Mesangial cell (primary cell): ENCODE results near the gene PRKCD. TPM values are rescaled to one million over a fixed set of nuclear protein-coding genes. Genes with fewer than 3 reads are reported as not detected.

Experiments used
- total RNA-seq: library from RNA; depleted of rRNA; stranded (reverse); fragments of >200 nt; gene quantifications from 2 replicates; pipeline ENCODE4 v1.2.3, GENCODE V29; 2015

The PRKCD gene
- 8.2 and 9.9 TPM in 2 replicates for total RNA-seq

DNA sequence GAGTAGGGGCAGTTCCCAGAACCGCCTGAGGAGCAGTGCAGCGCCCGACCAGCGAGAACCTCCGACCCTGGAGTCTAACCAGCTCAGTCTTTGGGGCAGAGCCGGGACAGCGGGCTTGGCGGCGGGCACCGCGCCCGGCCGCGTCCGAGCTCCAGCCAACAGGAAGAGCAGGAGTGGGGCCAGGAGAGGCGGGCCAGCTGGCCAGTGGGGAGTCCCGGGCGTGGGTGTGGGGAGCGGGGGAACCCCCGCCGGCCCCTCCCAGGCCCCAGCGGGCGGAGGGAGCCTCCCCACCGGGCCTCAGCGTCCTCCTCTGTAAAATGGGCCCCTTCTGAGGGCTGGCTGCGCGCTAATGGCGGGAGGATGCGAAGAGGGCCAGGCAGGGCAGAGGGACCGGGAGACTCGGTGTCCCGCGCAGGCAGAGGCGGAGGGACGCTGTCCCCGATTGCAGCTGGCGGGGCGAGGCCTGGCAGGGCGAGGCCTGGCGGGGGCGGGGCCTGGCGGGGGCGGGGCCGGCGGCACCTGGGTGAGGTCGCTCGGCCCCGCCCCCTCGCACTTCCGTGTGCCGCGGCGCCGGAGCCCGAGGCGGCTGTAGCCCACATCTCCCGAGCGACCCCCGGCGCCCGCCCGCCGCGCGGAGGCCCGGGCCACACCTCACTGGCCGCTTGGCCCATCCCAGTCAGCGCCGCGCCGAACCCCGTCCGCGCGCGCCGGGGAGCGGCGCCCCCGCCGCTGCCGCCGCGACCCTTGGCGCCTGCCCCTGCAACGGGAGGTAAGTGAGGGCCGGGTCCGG, at the start of gene PRKCD:
Gene PRKCD, plus strand, starts transcription at position 550 of the 790 bp plus-strand sequence. CDS start 17,214 bp downstream, outside the sequence.

GRCh38 chr3:53130179-53131061, 30.6 kb upstream of the PRKCD start, which contains the start of gene RFT1:
RFT1 (minus strand) TSS chr3:53130435; CDS start chr3:53130400, 35 bp downstream.

Other genes starting within 250 kb of the PRKCD start
- 3.6 and 7.9 TPM in 2 replicates for gene SFMBT1, start 115.1 kb upstream of the PRKCD start, total RNA-seq
- gene RFT1, start 30.8 kb upstream of the PRKCD start, total RNA-seq = 11.0 and 17.9 TPM in 2 replicates
- gene TKT, start 94.8 kb downstream of the PRKCD start, total RNA-seq = 497 and 835 TPM in 2 replicates
- 9.5 and 11.3 TPM in 2 replicates for gene DCP1A, start 186.3 kb downstream of the PRKCD start, total RNA-seq